Gastroesophageal sphincter (tissue), 4 donors: Measurements from ENCODE around the gene SLC24A3. TPM values are rescaled to one million over a fixed set of nuclear protein-coding genes. Genes with fewer than 3 reads are reported as not detected.

Source experiments
- ATAC-seq: fragments of 150-250 bp; one replicate; pipeline ENCODE4 v1.9.1; 2016; ENCODE audit warnings: mild to moderate bottlenecking, moderate library complexity
- H3K27ac ChIP-seq, 4 donors: fragments of 200-600 bp; sonication (generic) in 3 of 4; 1 replicate in 3 of 4; 2 replicates in 1 of 4; pipeline ENCODE4 v1.5.1; 2016 to 2019
- H3K27me3 ChIP-seq: fragments of 200-600 bp; sonication (generic); one replicate; pipeline ENCODE4 v1.5.1; 2019
- H3K36me3 ChIP-seq, 2 donors: fragments of 200-600 bp; sonication (generic); one replicate each; pipeline ENCODE4 v1.5.1; 2019; ENCODE audit warnings: control low read depth in 1 of 2
- H3K4me1 ChIP-seq, 3 donors: fragments of 200-600 bp; sonication (generic); 1 replicate in 2 of 3; 2 replicates in 1 of 3; pipeline ENCODE4 v1.5.1; 2016 to 2019; ENCODE audit warnings: control low read depth in 2 of 3
- H3K4me3 ChIP-seq, 2 donors: fragments of 200-600 bp; sonication (generic); one replicate each; pipeline ENCODE4 v1.5.1; 2019; ENCODE audit warnings: mild to moderate bottlenecking in 1 of 2, moderate library complexity in 1 of 2
- H3K9me3 ChIP-seq, 3 donors: fragments of 200-600 bp; sonication (generic); one replicate each; pipeline ENCODE4 v1.5.1; 2017 to 2019; ENCODE audit warnings: control low read depth in 2 of 3
- EP300 ChIP-seq: sonication (generic); formaldehyde crosslinking; IDR thresholded peaks from one replicate; pipeline ENCODE4 v1.6.1; 2017; ENCODE audit warnings: antibody characterized with exemption, mild to moderate bottlenecking
- POLR2A ChIP-seq, 2 donors: fragments of 450-650 bp; IDR thresholded peaks; one replicate each; pipeline ENCODE4 v1.6.1; 2017; ENCODE audit warnings: antibody characterized with exemption in 2 of 2, mild to moderate bottlenecking in 2 of 2, moderate library complexity in 1 of 2
- POLR2AphosphoS5 ChIP-seq: sonication (generic); formaldehyde crosslinking; IDR thresholded peaks from one replicate; pipeline ENCODE4 v1.6.1; 2017; ENCODE audit warnings: antibody characterized with exemption
- WGBS, 2 donors: methylation state at CpG; one replicate each; pipeline ENCODE4 v1.1.5; 2018; ENCODE audit warnings: low coverage in 1 of 2; 5-methylcytosine and 5-hydroxymethylcytosine counted together
- total RNA-seq, 4 donors: library from RNA; depleted of rRNA; stranded (reverse); fragments of >200 nt; gene quantifications; one replicate each; pipeline ENCODE4 v1.1.0, GENCODE V29; 2016
- TF ChIP-seq, protein P1 (sequence below), 4 experiments: fragments of 200-600 bp in 2 of 4; fragments of 450-650 bp in 2 of 4; sonication (generic) in 1 of 4; IDR thresholded peaks; one replicate each; pipeline ENCODE4 v1.5.1; 2017 to 2019; ENCODE audit warnings: antibody characterized with exemption in 4 of 4, mild to moderate bottlenecking in 2 of 4, moderate library complexity in 2 of 4

Gene SLC24A3
- total RNA-seq, 4 donors from 2014 or later: 2.7 to 13.5 (median 5.5) TPM

DNA sequence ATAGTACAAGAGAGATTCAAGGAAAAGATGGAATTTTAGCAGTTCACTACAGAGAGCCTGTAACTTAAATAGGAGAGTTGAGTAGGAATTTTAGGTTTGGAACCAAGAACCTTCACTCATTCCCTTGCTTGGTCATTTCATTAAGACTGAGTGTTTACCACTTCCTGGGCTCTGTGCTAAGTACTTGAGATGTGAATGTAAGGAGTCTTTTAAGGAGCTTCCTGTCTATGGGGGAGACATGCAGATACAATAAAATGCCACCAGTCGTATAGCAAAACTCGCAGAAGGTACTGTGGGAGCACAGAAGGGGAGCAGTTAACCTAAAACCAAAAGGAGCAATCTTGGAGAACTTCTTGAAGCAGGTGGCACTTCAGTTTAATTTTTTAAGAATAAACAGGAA is 204.2 kb downstream of the SLC24A3 start:
- no peaks in the 10 kb centered on the region for H3K4me1 ChIP-seq
- H3K4me3 ChIP-seq: no peak overlapping the region
- WGBS, 2 donors: 88 to 93% methylated on average over 2 of the region's 2 CpGs
- TF ChIP-seq POLR2AphosphoS5 (no peak), POLR2A (IDR thresholded peaks at IDR 0.05) (no peak), EP300 (no peak)
- TF ChIP-seq, protein P1, sequence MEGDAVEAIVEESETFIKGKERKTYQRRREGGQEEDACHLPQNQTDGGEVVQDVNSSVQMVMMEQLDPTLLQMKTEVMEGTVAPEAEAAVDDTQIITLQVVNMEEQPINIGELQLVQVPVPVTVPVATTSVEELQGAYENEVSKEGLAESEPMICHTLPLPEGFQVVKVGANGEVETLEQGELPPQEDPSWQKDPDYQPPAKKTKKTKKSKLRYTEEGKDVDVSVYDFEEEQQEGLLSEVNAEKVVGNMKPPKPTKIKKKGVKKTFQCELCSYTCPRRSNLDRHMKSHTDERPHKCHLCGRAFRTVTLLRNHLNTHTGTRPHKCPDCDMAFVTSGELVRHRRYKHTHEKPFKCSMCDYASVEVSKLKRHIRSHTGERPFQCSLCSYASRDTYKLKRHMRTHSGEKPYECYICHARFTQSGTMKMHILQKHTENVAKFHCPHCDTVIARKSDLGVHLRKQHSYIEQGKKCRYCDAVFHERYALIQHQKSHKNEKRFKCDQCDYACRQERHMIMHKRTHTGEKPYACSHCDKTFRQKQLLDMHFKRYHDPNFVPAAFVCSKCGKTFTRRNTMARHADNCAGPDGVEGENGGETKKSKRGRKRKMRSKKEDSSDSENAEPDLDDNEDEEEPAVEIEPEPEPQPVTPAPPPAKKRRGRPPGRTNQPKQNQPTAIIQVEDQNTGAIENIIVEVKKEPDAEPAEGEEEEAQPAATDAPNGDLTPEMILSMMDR (IDR thresholded peaks at IDR 0.05): no peak
- H3K9me3 ChIP-seq: peaks cover 0 to 3% (median 0%) of the 10 kb centered on the region in 3 donors
- H3K36me3 ChIP-seq: no peaks in the 10 kb centered on the region
- H3K27me3 ChIP-seq: no peaks in the 10 kb centered on the region
- no peak for ATAC-seq
- no peak overlapping the region for H3K27ac ChIP-seq

DNA sequence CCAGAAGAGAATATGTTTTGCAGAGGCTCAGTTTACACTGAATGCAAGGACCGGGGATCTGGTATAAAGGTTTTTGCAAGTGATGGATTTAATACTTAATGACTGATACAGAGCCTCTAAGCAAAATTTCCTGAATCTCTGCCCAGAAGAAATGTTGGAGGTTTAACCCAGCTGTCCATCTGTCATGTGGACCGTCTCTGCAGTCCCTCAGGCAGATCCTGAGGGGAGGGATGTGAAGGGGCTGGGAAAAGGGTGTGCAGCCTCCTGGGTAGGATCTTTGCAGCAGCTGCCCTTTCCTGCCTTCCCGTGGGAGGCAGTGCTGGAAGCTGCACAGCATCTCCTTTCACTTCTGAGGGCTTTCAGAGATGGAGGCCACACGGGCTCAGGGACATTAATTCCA is 207.0 kb downstream of the SLC24A3 start:
- Histone ChIP-seq H3K27me3 (no peaks in the 10 kb centered on the region), H3K36me3 (no peaks in the 10 kb centered on the region), H3K9me3 (peaks cover 0 to 3% (median 0%) of the 10 kb centered on the region in 3 donors), H3K4me3 (no peak overlapping the region), H3K4me1 (no peaks in the 10 kb centered on the region), H3K27ac (no peak overlapping the region)
- no peak for ATAC-seq
- 8 to 28% methylated on average over 2 to 4 of the region's 4 CpGs for WGBS, 2 donors
- TF ChIP-seq POLR2AphosphoS5: no peak
- no peak for TF ChIP-seq POLR2A (IDR thresholded peaks at IDR 0.05)
- TF ChIP-seq, protein P1 (IDR thresholded peaks at IDR 0.05): no peak
- TF ChIP-seq EP300: no peak

- peaks cover 0 to 9% (median 3%) of the 10 kb centered on the region in 3 donors for H3K4me1 ChIP-seq
- ATAC-seq: no peak
- no peak overlapping the region for H3K27ac ChIP-seq
- H3K4me3 ChIP-seq: no peak overlapping the region
- H3K36me3 ChIP-seq: no peaks in the 10 kb centered on the region
- TF ChIP-seq, protein P1 (IDR thresholded peaks at IDR 0.05): no peak
- TF ChIP-seq POLR2A (IDR thresholded peaks at IDR 0.05) (no peak), POLR2AphosphoS5 (no peak), EP300 (no peak)
- H3K9me3 ChIP-seq: no peaks in the 10 kb centered on the region
- 67 to 85% methylated on average over 6 to 7 of the region's 9 CpGs for WGBS, 2 donors
- H3K27me3 ChIP-seq: no peaks in the 10 kb centered on the region
Measured at GRCh38 chr20:19423097-19423899, 210.9 kb downstream of the SLC24A3 start.

DNA sequence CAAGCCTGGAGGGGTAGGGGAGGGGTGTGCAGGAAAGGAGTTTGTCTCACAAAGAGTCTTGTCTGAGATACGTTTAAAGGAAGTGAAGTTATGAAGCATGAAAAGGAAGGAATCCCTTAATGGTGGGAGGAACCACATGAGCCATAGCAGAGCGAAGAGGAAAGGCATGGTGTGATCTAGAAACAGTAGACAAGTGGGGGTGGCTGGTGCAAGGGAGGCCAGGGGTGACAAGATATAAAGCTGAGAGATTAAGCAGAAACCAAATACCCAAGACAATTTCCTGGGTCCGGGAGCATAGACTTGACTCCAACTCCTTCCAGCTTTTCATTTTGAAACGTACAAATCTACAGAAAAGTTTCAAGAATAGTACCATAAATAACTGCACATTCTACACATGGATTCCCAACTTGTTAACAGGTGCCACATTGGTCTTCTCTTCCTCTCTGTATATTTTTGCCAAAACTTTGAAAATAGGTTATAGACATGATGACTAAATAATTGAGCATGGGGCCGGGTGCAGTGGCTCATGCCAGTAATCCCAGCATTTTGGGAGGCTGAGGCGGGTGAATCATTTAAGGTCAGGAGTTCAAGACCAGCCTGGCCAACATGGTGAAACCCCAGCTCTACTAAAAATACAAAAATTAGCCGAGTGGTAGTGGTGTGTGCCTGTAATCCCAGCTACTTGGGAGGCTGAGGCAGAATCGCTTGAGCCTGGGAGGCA is 211.6 kb downstream of the SLC24A3 start:
- no peaks in the 10 kb centered on the region for H3K9me3 ChIP-seq
- H3K4me3 ChIP-seq: no peak overlapping the region
- H3K36me3 ChIP-seq: no peaks in the 10 kb centered on the region
- no peaks in the 10 kb centered on the region for H3K27me3 ChIP-seq
- TF ChIP-seq EP300 (no peak), POLR2AphosphoS5 (no peak), POLR2A (IDR thresholded peaks at IDR 0.05) (no peak)
- TF ChIP-seq, protein P1 (IDR thresholded peaks at IDR 0.05): no peak
- peaks cover 0 to 9% (median 3%) of the 10 kb centered on the region in 3 donors for H3K4me1 ChIP-seq
- 58 to 79% methylated on average over 3 to 7 of the region's 8 CpGs for WGBS, 2 donors
- H3K27ac ChIP-seq: no peak overlapping the region
- ATAC-seq: no peak
